Fibroblast of pulmonary artery (primary cell): Measurements from ENCODE around the gene TNRC6C.
"Not testable (repeated sequence)": the region's sequence is repeated elsewhere in the genome, so short reads cannot be mapped to it uniquely, and the experiment has no call there.

Source experiments
- DNase-seq: peaks from one replicate; pipeline ENCODE4 v3.0.0-alpha.2; 2010; ENCODE audit warnings: low read depth
- H3K4me3 ChIP-seq: replicated peaks from 2 replicates; pipeline ENCODE4 v1.5.1; 2011; ENCODE audit warnings: low read depth, mild to moderate bottlenecking, control low read depth, low read length, moderate library complexity
- CTCF ChIP-seq: IDR thresholded peaks from 2 replicates; pipeline ENCODE4 v1.5.1; 2011; ENCODE audit warnings: mild to moderate bottlenecking, control low read depth, low read length, inconsistent platforms; ENCODE audit errors: missing control alignments

Gene TNRC6C

GRCh38 chr17:77990301-77990700 is 31.8 kb downstream of the TNRC6C start:
- no peak for TF ChIP-seq CTCF
- DNase-seq, result no peak
- no peak overlapping the region for H3K4me3 ChIP-seq

- H3K4me3 ChIP-seq, DNase-seq: not testable (repeated sequence)
Observed at GRCh38 chr17:77993735-77994134, 35.2 kb downstream of the TNRC6C start.

GRCh38 chr17:77995146-77995852 is 36.8 kb downstream of the TNRC6C start:
- H3K4me3 ChIP-seq, result no peak overlapping the region
- DNase-seq, result no peak
- TF ChIP-seq CTCF, result no peak

- TF ChIP-seq CTCF, result no peak
- no peak for DNase-seq
- no peak overlapping the region for H3K4me3 ChIP-seq
Observed at GRCh38 chr17:77996256-77996655, 37.8 kb downstream of the TNRC6C start.

- TF ChIP-seq CTCF, result no peak
- H3K4me3 ChIP-seq, result no peak overlapping the region
- DNase-seq, result peak; percentile 55
Observed at GRCh38 chr17:77999413-78000173, 41.1 kb downstream of the TNRC6C start.

GRCh38 chr17:78000341-78000740 is 41.8 kb downstream of the TNRC6C start:
- no peak for TF ChIP-seq CTCF
- H3K4me3 ChIP-seq, result no peak overlapping the region
- peak; percentile 48 for DNase-seq

GRCh38 chr17:78001182-78001581 is 42.7 kb downstream of the TNRC6C start:
- H3K4me3 ChIP-seq, result no peak overlapping the region
- peak; percentile 30 for DNase-seq

More at GRCh38 chr17:78001182-78001581, 42.7 kb downstream of the TNRC6C start:
- TF ChIP-seq CTCF, result no peak
